HEK293 (cell line): Measurements from ENCODE around the gene INS.

Source experiments
- CTCF ChIA-PET: fragments of 350-600 bp; formaldehyde crosslinking; extraction: SDS; loops from one replicate; lab custom pipeline; 2021; ENCODE audit warnings: antibody characterized with exemption; lab: Yijun Ruan, JAX
- POLR2A ChIA-PET: fragments of 300-600 bp; formaldehyde crosslinking; extraction: SDS; loops from one replicate; lab custom pipeline; 2020; ENCODE audit warnings: antibody characterized with exemption, inconsistent platforms; lab: Yijun Ruan, JAX
- H3K27ac ChIP-seq: fragments of 200-500 bp; sonication (Bioruptor generic); 2 replicates; pipeline ENCODE4 v1.5.1; 2014; ENCODE audit warnings: low read depth, low read length, control low read depth, inconsistent platforms; ENCODE audit errors: extremely low read depth
- H3K36me3 ChIP-seq, 2 experiments: fragments of 200-500 bp in 1 of 2; sonication (Bioruptor generic) in 1 of 2; 1 replicate in 1 of 2; 2 replicates in 1 of 2; pipeline ENCODE4 v1.5.1; 2014 to 2017; ENCODE audit warnings: inconsistent platforms in 2 of 2, low read length in 2 of 2; ENCODE audit not compliant: control insufficient read depth in 2 of 2, insufficient read depth in 1 of 2
- H3K4me1 ChIP-seq: fragments of 200-500 bp; sonication (Bioruptor generic); 2 replicates; pipeline ENCODE4 v1.5.1; 2014; ENCODE audit warnings: mild to moderate bottlenecking, low read length, inconsistent platforms; ENCODE audit not compliant: control insufficient read depth, insufficient read depth
- H3K4me3 ChIP-seq: 2 replicates; pipeline ENCODE4 v1.5.1; 2011; ENCODE audit warnings: low read depth, mild to moderate bottlenecking, control low read depth, low read length, moderate library complexity
- H3K9me3 ChIP-seq: fragments of 200-500 bp; sonication (Bioruptor generic); 2 replicates; pipeline ENCODE4 v1.5.1; 2014; ENCODE audit warnings: low read depth, low read length, inconsistent platforms; ENCODE audit not compliant: control insufficient read depth, insufficient read depth
- EGR2 ChIP-seq: fragments of 450-650 bp; formaldehyde crosslinking; IDR thresholded peaks from 2 replicates; pipeline ENCODE4 v1.5.1; 2016; ENCODE audit warnings: low read depth, missing biosample characterization, missing genetic modification characterization
- GLI4 ChIP-seq: fragments of 450-650 bp; formaldehyde crosslinking; IDR thresholded peaks from 2 replicates; pipeline ENCODE4 v1.5.1; 2016; ENCODE audit warnings: missing biosample characterization, missing genetic modification characterization
- IKZF3 ChIP-seq: fragments of 450-650 bp; IDR thresholded peaks from 2 replicates; pipeline ENCODE4 v1.5.0; 2018; ENCODE audit warnings: missing biosample characterization, mild to moderate bottlenecking, missing genetic modification characterization, moderate library complexity
- KLF1 ChIP-seq: fragments of 450-650 bp; formaldehyde crosslinking; IDR thresholded peaks from 2 replicates; pipeline ENCODE4 v1.5.1; 2016; ENCODE audit warnings: missing biosample characterization, missing genetic modification characterization
- KLF7 ChIP-seq: fragments of 450-650 bp; formaldehyde crosslinking; IDR thresholded peaks from 2 replicates; pipeline ENCODE4 v1.5.1; 2016; ENCODE audit warnings: missing biosample characterization, missing genetic modification characterization, borderline replicate concordance
- SP7 ChIP-seq: fragments of 450-650 bp; formaldehyde crosslinking; IDR thresholded peaks from 2 replicates; pipeline ENCODE4 v1.5.1; 2016; ENCODE audit warnings: missing biosample characterization, missing genetic modification characterization
- TCF7L2 ChIP-seq: IDR thresholded peaks from 2 replicates; pipeline ENCODE4 v1.6.1; 2011; ENCODE audit warnings: low read depth, mild to moderate bottlenecking, inconsistent platforms, low read length, moderate library complexity, borderline replicate concordance
- YY2 ChIP-seq: fragments of 450-650 bp; formaldehyde crosslinking; IDR thresholded peaks from 2 replicates; pipeline ENCODE4 v1.5.1; 2016; ENCODE audit warnings: missing biosample characterization, missing genetic modification characterization
- ZBTB20 ChIP-seq: fragments of 450-650 bp; formaldehyde crosslinking; IDR thresholded peaks from 2 replicates; pipeline ENCODE4 v1.5.1; 2016; ENCODE audit warnings: missing biosample characterization, missing genetic modification characterization
- ZFP37 ChIP-seq: fragments of 450-650 bp; formaldehyde crosslinking; IDR thresholded peaks from 2 replicates; pipeline ENCODE4 v1.5.1; 2016; ENCODE audit warnings: missing biosample characterization, missing genetic modification characterization
- ZNF114 ChIP-seq: fragments of 450-650 bp; formaldehyde crosslinking; IDR thresholded peaks from 2 replicates; pipeline ENCODE4 v1.5.0; 2017; ENCODE audit warnings: missing biosample characterization, missing genetic modification characterization
- ZNF239 ChIP-seq: fragments of 450-650 bp; formaldehyde crosslinking; IDR thresholded peaks from 2 replicates; pipeline ENCODE4 v1.5.1; 2016; ENCODE audit warnings: missing biosample characterization, missing genetic modification characterization
- ZNF248 ChIP-seq: fragments of 450-650 bp; formaldehyde crosslinking; IDR thresholded peaks from 2 replicates; pipeline ENCODE4 v1.5.1; 2017; ENCODE audit warnings: missing biosample characterization, missing genetic modification characterization
- ZNF274 ChIP-seq, 2 experiments: fragments of 200-500 bp in 1 of 2; fragments of 450-650 bp in 1 of 2; sonication (Bioruptor generic) in 1 of 2; formaldehyde crosslinking in 1 of 2; IDR thresholded peaks; 2 replicates each; pipeline versions ENCODE4 v1.5.1 to v1.6.1; 2014 to 2016; ENCODE audit warnings: borderline replicate concordance in 1 of 2, inconsistent platforms in 1 of 2, low read length in 1 of 2, missing biosample characterization in 1 of 2, missing genetic modification characterization in 1 of 2
- ZNF341 ChIP-seq: fragments of 450-650 bp; formaldehyde crosslinking; IDR thresholded peaks from 2 replicates; pipeline ENCODE4; 2016; ENCODE audit warnings: low read depth, missing biosample characterization, missing genetic modification characterization
- ZNF544 ChIP-seq: fragments of 450-650 bp; formaldehyde crosslinking; IDR thresholded peaks from 2 replicates; pipeline ENCODE4 v1.5.0; 2017; ENCODE audit warnings: missing biosample characterization, missing genetic modification characterization
- ZNF555 ChIP-seq: fragments of 450-650 bp; formaldehyde crosslinking; conservative IDR thresholded peaks from 2 replicates; pipeline ENCODE4 v1.5.1; 2017; ENCODE audit warnings: missing biosample characterization, mild to moderate bottlenecking, missing genetic modification characterization, inconsistent platforms
- ZNF621 ChIP-seq: fragments of 450-650 bp; formaldehyde crosslinking; IDR thresholded peaks from 2 replicates; pipeline ENCODE4 v1.5.1; 2017; ENCODE audit warnings: missing biosample characterization, missing genetic modification characterization
- ZNF776 ChIP-seq: fragments of 450-650 bp; formaldehyde crosslinking; IDR thresholded peaks from 2 replicates; pipeline ENCODE4 v1.5.0; 2017; ENCODE audit warnings: missing biosample characterization, missing genetic modification characterization, borderline replicate concordance
- ZNF777 ChIP-seq: fragments of 450-650 bp; formaldehyde crosslinking; IDR thresholded peaks from 2 replicates; pipeline ENCODE4 v1.5.1; 2017; ENCODE audit warnings: missing biosample characterization, missing genetic modification characterization, borderline replicate concordance
- ZNF785 ChIP-seq: fragments of 450-650 bp; formaldehyde crosslinking; IDR thresholded peaks from 2 replicates; pipeline ENCODE4 v1.5.1; 2016; ENCODE audit warnings: missing biosample characterization, missing genetic modification characterization
- TF ChIP-seq, protein P1 (sequence below): fragments of 450-650 bp; formaldehyde crosslinking; IDR thresholded peaks from 2 replicates; pipeline ENCODE4 v1.5.1; 2017; ENCODE audit warnings: missing biosample characterization, missing genetic modification characterization
- TF ChIP-seq, protein P2 (sequence below): fragments of 450-650 bp; formaldehyde crosslinking; IDR thresholded peaks from 2 replicates; pipeline ENCODE4 v1.5.0; 2017; ENCODE audit warnings: missing biosample characterization, missing genetic modification characterization, borderline replicate concordance
- TF ChIP-seq, protein P3 (sequence below): fragments of 450-650 bp; formaldehyde crosslinking; IDR thresholded peaks from 2 replicates; pipeline ENCODE4 v1.5.1; 2016; ENCODE audit warnings: missing biosample characterization, missing genetic modification characterization
- TF ChIP-seq, protein P4 (sequence below): fragments of 450-650 bp; formaldehyde crosslinking; IDR thresholded peaks from 2 replicates; pipeline ENCODE4 v1.5.1; 2017; ENCODE audit warnings: missing biosample characterization, missing genetic modification characterization
- TF ChIP-seq, protein P5 (sequence below): fragments of 450-650 bp; formaldehyde crosslinking; IDR thresholded peaks from 2 replicates; pipeline ENCODE4 v1.5.1; 2016; ENCODE audit warnings: missing biosample characterization, missing genetic modification characterization
- TF ChIP-seq, protein P6 (sequence below): fragments of 450-650 bp; formaldehyde crosslinking; IDR thresholded peaks from 2 replicates; pipeline ENCODE4 v1.5.1; 2017; ENCODE audit warnings: missing biosample characterization, missing genetic modification characterization

Gene INS

DNA sequence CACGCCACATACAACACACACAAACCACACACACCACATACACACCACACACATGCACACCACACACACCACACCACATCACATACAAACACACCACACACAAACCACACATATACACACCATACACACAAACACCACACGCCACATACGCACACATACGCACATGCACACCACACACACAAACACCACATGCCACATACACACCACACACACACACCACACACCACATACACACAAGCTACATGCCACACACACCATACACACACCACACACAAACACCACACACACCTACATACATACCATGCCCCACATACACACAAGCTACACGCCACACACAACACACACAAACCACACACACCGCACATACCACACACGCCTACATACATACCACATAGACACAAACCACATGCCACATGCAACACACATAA lies 26.3 kb upstream of the INS start:
- CTCF ChIA-PET = interaction anchor here (0.5 to 2.2 kb wide), 5 partner anchors 8 to 311 kb away, joined by 3 to 15 read pairs (median 4); no protein-coding TSS in a partner anchor
- H3K9me3 ChIP-seq = no peaks in the 10 kb centered on the region
- POLR2A ChIA-PET = no interaction called here
- no peaks in the 10 kb centered on the region for H3K36me3 ChIP-seq
- no peaks in the 10 kb centered on the region for H3K4me1 ChIP-seq
- H3K27ac ChIP-seq = no peak overlapping the region
- no peak overlapping the region for H3K4me3 ChIP-seq
- TF ChIP-seq ZNF776 (tag by site-specific recombination) (0 out of 2 replicates have a peak, but pooled peaks have one; percentile 87), ZBTB20 (tag by site-specific recombination) (peak; percentile 25; the same call in 1 of the 2 replicates), ZNF341 (tag by site-specific recombination) (no peak), SP7 (tag by site-specific recombination) (no peak), ZNF544 (tag by site-specific recombination) (0 out of 2 replicates have a peak, but pooled peaks have one; percentile 58), ZNF785 (tag by site-specific recombination) (peak; percentile 76; the same call in 1 of the 2 replicates), ZNF248 (tag by site-specific recombination) (0 out of 2 replicates have a peak, but pooled peaks have one; percentile 14), ZNF777 (tag by site-specific recombination) (no peak), ZNF239 (peak; percentile 17; the same call in 1 of the 2 replicates), GLI4 (0 out of 2 replicates have a peak, but pooled peaks have one; percentile 22), ZNF114 (tag by site-specific recombination) (peak; percentile 87), KLF7 (no peak), ZNF274 (IDR thresholded peaks at IDR 0.05; ENCODE audit: low read length) (no peak), ZNF274 (tag by site-specific recombination; IDR thresholded peaks at IDR 0.05; ENCODE audit: borderline replicate concordance) (0 out of 2 replicates have a peak, but pooled peaks have one; percentile 6), IKZF3 (tag by site-specific recombination) (no peak), EGR2 (tag by site-specific recombination) (no peak), ZFP37 (tag by site-specific recombination) (no peak), YY2 (tag by site-specific recombination) (peak; percentile 40; the same call in 1 of the 2 replicates), ZNF555 (tag by site-specific recombination) (no peak), KLF1 (tag by site-specific recombination) (no peak; the same call in 1 of the 2 replicates), ZNF621 (tag by site-specific recombination) (peak; percentile 77; the same call in 1 of the 2 replicates), TCF7L2 (no peak)
- TF ChIP-seq, protein P1, sequence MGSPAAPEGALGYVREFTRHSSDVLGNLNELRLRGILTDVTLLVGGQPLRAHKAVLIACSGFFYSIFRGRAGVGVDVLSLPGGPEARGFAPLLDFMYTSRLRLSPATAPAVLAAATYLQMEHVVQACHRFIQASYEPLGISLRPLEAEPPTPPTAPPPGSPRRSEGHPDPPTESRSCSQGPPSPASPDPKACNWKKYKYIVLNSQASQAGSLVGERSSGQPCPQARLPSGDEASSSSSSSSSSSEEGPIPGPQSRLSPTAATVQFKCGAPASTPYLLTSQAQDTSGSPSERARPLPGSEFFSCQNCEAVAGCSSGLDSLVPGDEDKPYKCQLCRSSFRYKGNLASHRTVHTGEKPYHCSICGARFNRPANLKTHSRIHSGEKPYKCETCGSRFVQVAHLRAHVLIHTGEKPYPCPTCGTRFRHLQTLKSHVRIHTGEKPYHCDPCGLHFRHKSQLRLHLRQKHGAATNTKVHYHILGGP (tag by site-specific recombination) = peak; percentile 47; the same call in 1 of the 2 replicates
- TF ChIP-seq, protein P2, sequence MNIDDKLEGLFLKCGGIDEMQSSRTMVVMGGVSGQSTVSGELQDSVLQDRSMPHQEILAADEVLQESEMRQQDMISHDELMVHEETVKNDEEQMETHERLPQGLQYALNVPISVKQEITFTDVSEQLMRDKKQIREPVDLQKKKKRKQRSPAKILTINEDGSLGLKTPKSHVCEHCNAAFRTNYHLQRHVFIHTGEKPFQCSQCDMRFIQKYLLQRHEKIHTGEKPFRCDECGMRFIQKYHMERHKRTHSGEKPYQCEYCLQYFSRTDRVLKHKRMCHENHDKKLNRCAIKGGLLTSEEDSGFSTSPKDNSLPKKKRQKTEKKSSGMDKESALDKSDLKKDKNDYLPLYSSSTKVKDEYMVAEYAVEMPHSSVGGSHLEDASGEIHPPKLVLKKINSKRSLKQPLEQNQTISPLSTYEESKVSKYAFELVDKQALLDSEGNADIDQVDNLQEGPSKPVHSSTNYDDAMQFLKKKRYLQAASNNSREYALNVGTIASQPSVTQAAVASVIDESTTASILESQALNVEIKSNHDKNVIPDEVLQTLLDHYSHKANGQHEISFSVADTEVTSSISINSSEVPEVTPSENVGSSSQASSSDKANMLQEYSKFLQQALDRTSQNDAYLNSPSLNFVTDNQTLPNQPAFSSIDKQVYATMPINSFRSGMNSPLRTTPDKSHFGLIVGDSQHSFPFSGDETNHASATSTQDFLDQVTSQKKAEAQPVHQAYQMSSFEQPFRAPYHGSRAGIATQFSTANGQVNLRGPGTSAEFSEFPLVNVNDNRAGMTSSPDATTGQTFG (tag by site-specific recombination) = peak; percentile 62; the same call in 1 of the 2 replicates
- TF ChIP-seq, protein P3, sequence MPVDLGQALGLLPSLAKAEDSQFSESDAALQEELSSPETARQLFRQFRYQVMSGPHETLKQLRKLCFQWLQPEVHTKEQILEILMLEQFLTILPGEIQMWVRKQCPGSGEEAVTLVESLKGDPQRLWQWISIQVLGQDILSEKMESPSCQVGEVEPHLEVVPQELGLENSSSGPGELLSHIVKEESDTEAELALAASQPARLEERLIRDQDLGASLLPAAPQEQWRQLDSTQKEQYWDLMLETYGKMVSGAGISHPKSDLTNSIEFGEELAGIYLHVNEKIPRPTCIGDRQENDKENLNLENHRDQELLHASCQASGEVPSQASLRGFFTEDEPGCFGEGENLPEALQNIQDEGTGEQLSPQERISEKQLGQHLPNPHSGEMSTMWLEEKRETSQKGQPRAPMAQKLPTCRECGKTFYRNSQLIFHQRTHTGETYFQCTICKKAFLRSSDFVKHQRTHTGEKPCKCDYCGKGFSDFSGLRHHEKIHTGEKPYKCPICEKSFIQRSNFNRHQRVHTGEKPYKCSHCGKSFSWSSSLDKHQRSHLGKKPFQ (tag by site-specific recombination) = no peak; the same call in none of the 2 replicates
- TF ChIP-seq, protein P4, sequence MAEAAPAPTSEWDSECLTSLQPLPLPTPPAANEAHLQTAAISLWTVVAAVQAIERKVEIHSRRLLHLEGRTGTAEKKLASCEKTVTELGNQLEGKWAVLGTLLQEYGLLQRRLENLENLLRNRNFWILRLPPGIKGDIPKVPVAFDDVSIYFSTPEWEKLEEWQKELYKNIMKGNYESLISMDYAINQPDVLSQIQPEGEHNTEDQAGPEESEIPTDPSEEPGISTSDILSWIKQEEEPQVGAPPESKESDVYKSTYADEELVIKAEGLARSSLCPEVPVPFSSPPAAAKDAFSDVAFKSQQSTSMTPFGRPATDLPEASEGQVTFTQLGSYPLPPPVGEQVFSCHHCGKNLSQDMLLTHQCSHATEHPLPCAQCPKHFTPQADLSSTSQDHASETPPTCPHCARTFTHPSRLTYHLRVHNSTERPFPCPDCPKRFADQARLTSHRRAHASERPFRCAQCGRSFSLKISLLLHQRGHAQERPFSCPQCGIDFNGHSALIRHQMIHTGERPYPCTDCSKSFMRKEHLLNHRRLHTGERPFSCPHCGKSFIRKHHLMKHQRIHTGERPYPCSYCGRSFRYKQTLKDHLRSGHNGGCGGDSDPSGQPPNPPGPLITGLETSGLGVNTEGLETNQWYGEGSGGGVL = peak; percentile 20; the same call in 1 of the 2 replicates
- TF ChIP-seq, protein P5, sequence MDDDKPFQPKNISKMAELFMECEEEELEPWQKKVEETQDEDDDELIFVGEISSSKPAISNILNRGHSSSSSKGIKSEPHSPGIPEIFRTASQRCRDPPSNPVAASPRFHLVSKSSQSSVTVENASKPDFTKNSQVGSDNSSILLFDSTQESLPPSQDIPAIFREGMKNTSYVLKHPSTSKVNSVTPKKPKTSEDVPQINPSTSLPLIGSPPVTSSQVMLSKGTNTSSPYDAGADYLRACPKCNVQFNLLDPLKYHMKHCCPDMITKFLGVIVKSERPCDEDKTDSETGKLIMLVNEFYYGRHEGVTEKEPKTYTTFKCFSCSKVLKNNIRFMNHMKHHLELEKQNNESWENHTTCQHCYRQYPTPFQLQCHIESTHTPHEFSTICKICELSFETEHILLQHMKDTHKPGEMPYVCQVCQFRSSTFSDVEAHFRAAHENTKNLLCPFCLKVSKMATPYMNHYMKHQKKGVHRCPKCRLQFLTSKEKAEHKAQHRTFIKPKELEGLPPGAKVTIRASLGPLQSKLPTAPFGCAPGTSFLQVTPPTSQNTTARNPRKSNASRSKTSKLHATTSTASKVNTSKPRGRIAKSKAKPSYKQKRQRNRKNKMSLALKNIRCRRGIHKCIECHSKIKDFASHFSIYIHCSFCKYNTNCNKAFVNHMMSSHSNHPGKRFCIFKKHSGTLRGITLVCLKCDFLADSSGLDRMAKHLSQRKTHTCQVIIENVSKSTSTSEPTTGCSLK (tag by site-specific recombination) = no peak
- TF ChIP-seq, protein P6, sequence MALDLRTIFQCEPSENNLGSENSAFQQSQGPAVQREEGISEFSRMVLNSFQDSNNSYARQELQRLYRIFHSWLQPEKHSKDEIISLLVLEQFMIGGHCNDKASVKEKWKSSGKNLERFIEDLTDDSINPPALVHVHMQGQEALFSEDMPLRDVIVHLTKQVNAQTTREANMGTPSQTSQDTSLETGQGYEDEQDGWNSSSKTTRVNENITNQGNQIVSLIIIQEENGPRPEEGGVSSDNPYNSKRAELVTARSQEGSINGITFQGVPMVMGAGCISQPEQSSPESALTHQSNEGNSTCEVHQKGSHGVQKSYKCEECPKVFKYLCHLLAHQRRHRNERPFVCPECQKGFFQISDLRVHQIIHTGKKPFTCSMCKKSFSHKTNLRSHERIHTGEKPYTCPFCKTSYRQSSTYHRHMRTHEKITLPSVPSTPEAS (tag by site-specific recombination) = 0 out of 2 replicates have a peak, but pooled peaks have one; percentile 5
